Body of pancreas (tissue), 4 donors: ENCODE measurements around the gene CYB561. TPM values are rescaled to one million over a fixed set of nuclear protein-coding genes. Genes with fewer than 3 reads are reported as not detected.

ENCODE experiments used
- ATAC-seq: fragments of 150-250 bp; one replicate; pipeline ENCODE4 v1.9.1; 2016
- DNase-seq, 4 donors: peaks; one replicate each; pipeline ENCODE4 v3.0.0-alpha.2; 2019
- H3K27ac ChIP-seq, 4 donors: fragments of 200-600 bp; sonication (generic); 1 replicate in 3 of 4; 2 replicates in 1 of 4; pipeline versions ENCODE4 v1.5.1 to v1.6.1; 2016 to 2019; ENCODE audit warnings: mild to moderate bottlenecking in 1 of 4, mixed read lengths in 1 of 4, moderate library complexity in 1 of 4
- H3K27me3 ChIP-seq, 2 donors: fragments of 200-600 bp; sonication (generic); one replicate each; pipeline ENCODE4 v1.6.0; 2016; ENCODE audit warnings: mild to moderate bottlenecking in 1 of 2
- H3K36me3 ChIP-seq, 2 donors: fragments of 200-600 bp; sonication (generic); replicated peaks in 1 of 2; 2 replicates each; pipeline ENCODE4 v1.5.1; 2016; ENCODE audit warnings: low read depth in 2 of 2; ENCODE audit not compliant: insufficient read depth in 1 of 2
- H3K4me1 ChIP-seq: fragments of 200-600 bp; sonication (generic); one replicate; pipeline ENCODE4 v1.6.0; 2016
- H3K4me3 ChIP-seq, 2 donors: fragments of 200-600 bp; sonication (generic); 1 replicate in 1 of 2; 2 replicates in 1 of 2; pipeline ENCODE4 v1.5.1; 2016 to 2019
- H3K9me3 ChIP-seq, 3 donors: fragments of 200-600 bp; sonication (generic); 1 replicate in 2 of 3; 2 replicates in 1 of 3; pipeline ENCODE4 v1.5.1; 2016
- POLR2A ChIP-seq, 3 donors: fragments of 450-650 bp; IDR thresholded peaks; one replicate each; pipeline ENCODE4 v1.6.1; 2016; ENCODE audit warnings: antibody characterized with exemption in 3 of 3, mild to moderate bottlenecking in 2 of 3
- WGBS, 2 donors: methylation state at CpG; one replicate each; pipeline ENCODE4 v1.1.5; 2017; 5-methylcytosine and 5-hydroxymethylcytosine counted together
- intact Hi-C: fragments of 100-400 bp; cut with DNase I; formaldehyde crosslinking; loops from one replicate; pipeline ENCODE4 v1.15.1; 2023
- total RNA-seq, 2 donors: library from RNA; depleted of rRNA; stranded (reverse); fragments of >200 nt; gene quantifications; one replicate each; pipeline ENCODE4 v1.1.0, GENCODE V29; 2016
- TF ChIP-seq, protein P1 (sequence below), 7 experiments: fragments of 450-650 bp in 4 of 7; fragments of 200-600 bp in 3 of 7; sonication (generic) in 3 of 7; IDR thresholded peaks; one replicate each; pipeline ENCODE4 v1.5.1; 2016 to 2019; ENCODE audit warnings: antibody characterized with exemption in 7 of 7

The CYB561 gene
- total RNA-seq, 2 donors from 2014 or later = 61.5 to 137 TPM

DNA sequence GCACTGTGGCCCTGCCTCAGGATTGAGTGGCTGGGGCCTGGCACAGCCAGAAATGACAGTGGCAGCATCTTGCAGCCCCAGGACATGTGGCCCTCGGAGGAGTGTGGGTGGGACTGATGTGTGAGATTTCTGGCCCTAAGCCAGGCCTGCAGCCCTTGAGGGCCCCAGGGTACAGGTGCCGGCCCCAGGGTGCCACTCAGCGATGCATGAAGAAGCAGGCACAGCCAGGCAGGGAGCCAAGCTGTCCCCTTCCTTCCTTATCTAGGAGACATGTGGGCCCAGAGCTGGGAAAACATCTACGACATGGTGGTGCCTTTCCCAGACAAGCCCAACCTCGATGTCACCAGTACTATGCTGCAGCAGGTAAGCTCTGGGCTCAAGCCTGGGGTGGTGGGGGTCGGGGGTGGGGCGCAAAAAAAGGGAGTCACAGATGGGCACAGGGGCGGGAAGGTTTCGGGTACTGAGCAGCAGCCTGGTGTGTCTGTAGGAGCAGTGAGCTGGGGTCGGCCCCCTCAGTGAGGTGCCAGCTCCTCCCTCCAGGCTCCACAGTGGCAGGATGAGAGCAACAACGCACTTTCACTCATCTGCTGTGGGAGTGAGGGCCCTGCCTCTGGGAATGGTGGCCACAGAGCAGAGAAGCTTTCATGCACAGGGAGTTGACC lies 34.9 kb upstream of the CYB561 start:
- Histone ChIP-seq H3K27me3 (no peaks in the 10 kb centered on the region), H3K36me3 (no peaks in the 10 kb centered on the region), H3K4me3 (no peak overlapping the region), H3K9me3 (no peaks in the 10 kb centered on the region), H3K4me1 (peaks cover 28% of the 10 kb centered on the region), H3K27ac (no peak overlapping the region)
- intact Hi-C loops = loop anchor here (5.0 kb wide), 1 partner anchor 59 kb away; no protein-coding TSS in a partner anchor
- no peak for TF ChIP-seq POLR2A (IDR thresholded peaks at IDR 0.05)
- TF ChIP-seq, protein P1, sequence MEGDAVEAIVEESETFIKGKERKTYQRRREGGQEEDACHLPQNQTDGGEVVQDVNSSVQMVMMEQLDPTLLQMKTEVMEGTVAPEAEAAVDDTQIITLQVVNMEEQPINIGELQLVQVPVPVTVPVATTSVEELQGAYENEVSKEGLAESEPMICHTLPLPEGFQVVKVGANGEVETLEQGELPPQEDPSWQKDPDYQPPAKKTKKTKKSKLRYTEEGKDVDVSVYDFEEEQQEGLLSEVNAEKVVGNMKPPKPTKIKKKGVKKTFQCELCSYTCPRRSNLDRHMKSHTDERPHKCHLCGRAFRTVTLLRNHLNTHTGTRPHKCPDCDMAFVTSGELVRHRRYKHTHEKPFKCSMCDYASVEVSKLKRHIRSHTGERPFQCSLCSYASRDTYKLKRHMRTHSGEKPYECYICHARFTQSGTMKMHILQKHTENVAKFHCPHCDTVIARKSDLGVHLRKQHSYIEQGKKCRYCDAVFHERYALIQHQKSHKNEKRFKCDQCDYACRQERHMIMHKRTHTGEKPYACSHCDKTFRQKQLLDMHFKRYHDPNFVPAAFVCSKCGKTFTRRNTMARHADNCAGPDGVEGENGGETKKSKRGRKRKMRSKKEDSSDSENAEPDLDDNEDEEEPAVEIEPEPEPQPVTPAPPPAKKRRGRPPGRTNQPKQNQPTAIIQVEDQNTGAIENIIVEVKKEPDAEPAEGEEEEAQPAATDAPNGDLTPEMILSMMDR (IDR thresholded peaks at IDR 0.05) = no peak
- 65 to 74% methylated on average over 7 to 11 of the region's 11 CpGs for WGBS, 2 donors
- DNase-seq (peak in 2 of 4 donors; percentile 15 to 25), ATAC-seq (no peak)

DNA sequence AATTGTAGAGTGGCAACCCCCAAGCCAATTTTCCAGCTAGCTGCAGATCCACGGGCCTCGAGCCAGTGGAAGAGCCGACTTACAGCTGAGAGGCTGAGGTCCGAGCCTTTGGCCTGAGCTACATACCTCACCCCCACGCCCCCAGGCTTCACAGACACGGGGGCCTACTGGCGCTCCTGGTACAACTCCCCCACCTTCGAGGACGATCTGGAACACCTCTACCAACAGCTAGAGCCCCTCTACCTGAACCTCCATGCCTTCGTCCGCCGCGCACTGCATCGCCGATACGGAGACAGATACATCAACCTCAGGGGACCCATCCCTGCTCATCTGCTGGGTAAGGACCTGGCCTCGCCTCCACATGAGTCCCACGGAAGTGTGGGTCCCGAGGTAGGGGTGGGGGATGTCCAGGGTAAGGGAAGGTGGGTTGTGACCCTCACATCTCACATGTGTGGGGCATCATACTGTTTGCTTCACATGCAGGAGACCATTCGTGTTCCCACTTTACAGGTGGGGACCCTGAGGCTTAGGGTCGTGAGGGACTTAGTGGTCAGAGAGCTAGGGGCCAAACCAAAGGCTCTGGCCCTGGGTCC lies 34.2 kb upstream of the CYB561 start:
- H3K27ac ChIP-seq = no peak overlapping the region
- no peaks in the 10 kb centered on the region for H3K9me3 ChIP-seq
- H3K27me3 ChIP-seq = no peaks in the 10 kb centered on the region
- intact Hi-C loops = loop anchor here (5.0 kb wide), 1 partner anchor 58 kb away; no protein-coding TSS in a partner anchor
- ATAC-seq = no peak
- H3K4me3 ChIP-seq = no peak overlapping the region
- H3K4me1 ChIP-seq = peaks cover 29% of the 10 kb centered on the region
- WGBS, 2 donors = 82 to 84% methylated on average over 21 of the region's 21 CpGs
- no peaks in the 10 kb centered on the region for H3K36me3 ChIP-seq
- DNase-seq = no peak
- no peak for TF ChIP-seq POLR2A (IDR thresholded peaks at IDR 0.05)
- TF ChIP-seq, protein P1 (IDR thresholded peaks at IDR 0.05) = no peak

DNA sequence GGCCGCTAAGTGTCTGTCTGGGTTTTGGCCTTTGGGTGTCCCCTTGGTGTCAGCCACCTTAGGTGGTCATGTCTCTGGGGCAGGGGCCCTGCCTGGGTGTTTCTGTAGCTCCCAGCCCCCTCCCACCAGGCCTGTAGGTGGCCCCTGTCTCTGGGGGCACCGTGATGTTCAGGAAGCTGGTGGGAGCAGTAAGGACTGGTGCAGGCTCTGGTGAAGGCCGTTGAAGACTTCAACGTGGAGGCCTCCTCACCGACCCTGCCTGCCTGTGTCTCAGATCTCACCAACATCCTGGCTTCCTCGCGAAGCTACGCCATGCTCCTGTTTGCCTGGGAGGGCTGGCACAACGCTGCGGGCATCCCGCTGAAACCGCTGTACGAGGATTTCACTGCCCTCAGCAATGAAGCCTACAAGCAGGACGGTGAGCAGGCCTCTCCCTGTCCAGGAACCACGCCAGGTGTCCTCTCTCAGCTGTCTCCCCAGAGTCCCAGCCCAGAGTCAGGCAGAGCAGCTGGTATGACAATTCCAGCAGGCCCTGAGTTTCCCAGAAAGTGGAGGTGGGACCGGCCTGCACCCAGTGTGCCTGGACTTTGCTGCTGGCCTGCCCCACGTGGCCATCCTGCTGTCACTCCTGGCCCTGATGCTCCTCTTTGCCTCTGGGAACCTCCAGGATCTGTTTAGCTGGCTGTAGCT lies 33.5 kb upstream of the CYB561 start:
- Histone ChIP-seq H3K9me3 (no peaks in the 10 kb centered on the region), H3K4me1 (peaks cover 35% of the 10 kb centered on the region), H3K4me3 (no peak overlapping the region), H3K27ac (no peak overlapping the region), H3K27me3 (no peaks in the 10 kb centered on the region), H3K36me3 (no peaks in the 10 kb centered on the region)
- ATAC-seq (no peak), DNase-seq (no peak)
- intact Hi-C loops = loop anchor here (5.0 kb wide), 2 partner anchors 42 to 57 kb away; no protein-coding TSS in a partner anchor
- 72 to 80% methylated on average over 12 to 17 of the region's 17 CpGs for whole genome bisulfite sequencing, 2 donors
- no peak for TF ChIP-seq POLR2A (IDR thresholded peaks at IDR 0.05)
- TF ChIP-seq, protein P1 (IDR thresholded peaks at IDR 0.05) = no peak

DNA sequence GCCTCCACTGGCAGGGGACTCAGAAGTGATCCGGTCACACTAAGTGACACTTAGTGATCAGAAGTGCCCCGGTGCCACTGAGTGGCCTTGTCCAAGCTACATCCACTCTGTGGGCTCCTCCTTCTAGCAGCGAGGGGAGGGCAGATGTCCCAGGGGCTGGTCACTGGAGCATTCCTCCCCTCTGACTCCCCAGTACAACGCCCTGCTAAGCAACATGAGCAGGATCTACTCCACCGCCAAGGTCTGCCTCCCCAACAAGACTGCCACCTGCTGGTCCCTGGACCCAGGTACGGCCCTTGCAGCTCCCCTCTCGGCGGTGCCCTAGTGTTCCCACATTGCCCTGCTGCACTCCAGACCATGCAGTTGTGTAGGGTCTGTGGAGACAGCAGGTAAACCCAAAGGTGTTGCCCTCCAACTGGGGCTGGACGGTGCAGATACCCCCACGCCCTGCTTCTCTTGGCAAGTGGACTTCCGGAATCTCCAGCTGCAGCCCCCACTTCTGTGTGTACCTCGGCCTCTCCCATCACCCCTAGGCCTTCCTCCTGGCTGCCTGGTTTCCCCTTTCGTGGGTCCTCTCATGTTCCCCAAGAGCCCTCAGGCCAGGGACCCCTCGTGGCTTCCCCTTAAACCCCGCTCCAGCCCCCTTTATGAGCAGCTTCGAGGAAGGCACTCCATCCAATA lies 32.8 kb upstream of the CYB561 start:
- Histone ChIP-seq H3K27ac (no peak overlapping the region), H3K36me3 (no peaks in the 10 kb centered on the region), H3K27me3 (no peaks in the 10 kb centered on the region), H3K4me1 (peaks cover 42% of the 10 kb centered on the region), H3K9me3 (no peaks in the 10 kb centered on the region), H3K4me3 (no peak overlapping the region)
- no peak for TF ChIP-seq POLR2A (IDR thresholded peaks at IDR 0.05)
- TF ChIP-seq, protein P1 (IDR thresholded peaks at IDR 0.05) = peak; percentile 72 to 93 (median 88)
- DNase-seq = peak; percentile 86 to 88 (median 88)
- 32 to 54% methylated on average over 10 to 16 of the region's 16 CpGs for WGBS, 2 donors
- peak; percentile 75 for ATAC-seq
- intact Hi-C loops = loop anchor here (5.0 kb wide), 1 partner anchor 42 kb away; no protein-coding TSS in a partner anchor
